ENCODE measurements around the gene PRPS1.
"Not testable (repeated sequence)": the region's sequence is repeated elsewhere in the genome, so short reads cannot be mapped to it uniquely, and the experiment has no call there.

PRPS1 gene

DNA sequence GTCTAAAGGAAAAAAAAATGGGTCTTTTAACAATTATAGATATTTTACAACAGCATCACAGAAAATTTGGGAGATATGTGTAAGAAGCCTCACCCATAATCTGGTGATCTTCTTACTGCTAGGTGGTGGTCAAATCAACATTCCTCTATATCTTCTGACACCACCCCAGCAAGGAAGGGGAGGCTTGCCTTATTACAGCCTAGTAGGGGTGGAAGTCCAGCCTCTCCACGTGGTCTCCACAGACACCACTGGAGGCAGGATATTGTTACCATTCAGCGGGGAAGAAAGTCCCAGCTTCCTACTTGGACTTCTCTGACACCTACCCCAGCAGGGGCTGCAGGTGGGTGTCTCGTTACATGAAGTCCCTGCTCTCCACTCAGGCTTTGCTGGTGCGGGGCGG, 28.7 kb downstream of the PRPS1 start:
- no peak for TF ChIP-seq GATA1 (IDR thresholded peaks at IDR 0.05; ENCODE audit: low read depth, low read length)
- TF ChIP-seq POLR2A (IDR thresholded peaks at IDR 0.05; ENCODE audit: low read length), result no peak
- no peak for DNase-seq

DNA sequence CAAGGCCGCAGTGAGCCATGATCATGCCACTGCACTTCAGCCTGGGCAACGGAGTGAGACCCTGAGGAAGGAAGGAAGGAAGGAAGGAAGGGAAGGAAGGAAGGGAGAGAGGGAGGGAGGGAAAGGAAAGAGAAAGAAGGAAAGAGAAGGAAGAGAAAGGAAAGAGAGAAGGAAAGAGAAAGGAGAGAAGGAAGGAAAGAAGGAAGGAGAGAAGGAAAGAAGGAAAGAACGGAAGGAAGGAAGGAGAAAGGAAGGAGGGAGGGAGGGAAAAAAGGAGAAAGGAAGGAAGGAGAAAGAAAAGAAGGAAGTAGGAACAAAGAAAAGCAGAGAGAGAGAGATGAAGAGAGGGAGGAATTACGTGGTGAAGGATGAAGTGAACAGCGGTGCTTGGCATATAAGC, 30.4 kb downstream of the PRPS1 start:
- no peak for TF ChIP-seq POLR2A (IDR thresholded peaks at IDR 0.05; ENCODE audit: low read length)
- TF ChIP-seq GATA1 (IDR thresholded peaks at IDR 0.05; ENCODE audit: low read depth, low read length), result no peak
- DNase-seq, result no peak

DNA sequence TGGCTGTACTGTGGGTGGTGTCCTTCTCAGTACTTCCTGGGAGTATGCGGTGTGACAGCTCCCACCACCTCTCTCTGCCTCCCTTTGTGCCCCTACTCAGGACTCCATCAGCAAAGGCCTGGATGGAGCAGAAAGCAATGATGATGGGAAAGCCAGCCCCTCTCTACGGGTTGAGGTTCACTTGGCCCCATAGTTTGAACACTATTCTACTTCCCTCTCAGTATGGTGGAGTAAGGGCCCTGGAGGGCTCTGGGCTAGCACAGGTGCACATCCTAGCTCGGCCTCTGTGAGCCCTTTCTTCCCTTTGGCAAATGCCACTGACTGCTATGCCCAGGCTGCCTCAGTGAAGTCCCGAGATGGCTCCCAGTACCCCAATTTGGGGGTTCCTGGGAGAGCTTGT, 31.0 kb downstream of the PRPS1 start:
- DNase-seq, result no peak
- TF ChIP-seq GATA1 (IDR thresholded peaks at IDR 0.05; ENCODE audit: low read depth, low read length) (no peak), POLR2A (IDR thresholded peaks at IDR 0.05; ENCODE audit: low read length) (no peak)

DNA sequence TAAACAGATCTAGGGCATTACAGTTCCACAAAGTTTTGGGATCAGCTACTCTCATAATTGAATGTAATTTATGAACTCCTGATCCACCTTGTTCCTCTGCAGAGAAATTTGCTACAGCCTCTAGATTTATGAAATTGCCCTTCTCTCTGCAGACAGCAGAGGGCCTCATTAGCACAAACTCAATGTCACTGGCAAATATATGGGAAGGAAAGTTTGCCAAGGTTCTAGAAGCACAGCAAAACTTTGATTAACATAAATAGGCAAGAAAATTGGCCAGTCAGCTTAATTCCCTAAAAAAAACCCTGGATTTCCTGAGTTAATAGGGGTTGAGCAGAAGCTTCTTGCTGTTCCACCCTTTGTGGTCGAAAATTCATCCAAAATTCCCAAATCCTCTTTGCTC, 31.5 kb downstream of the PRPS1 start:
- TF ChIP-seq GATA1 (IDR thresholded peaks at IDR 0.05; ENCODE audit: low read depth, low read length) (no peak), POLR2A (IDR thresholded peaks at IDR 0.05; ENCODE audit: low read length) (no peak)
- DNase-seq, result peak; percentile 47 to 66

DNA sequence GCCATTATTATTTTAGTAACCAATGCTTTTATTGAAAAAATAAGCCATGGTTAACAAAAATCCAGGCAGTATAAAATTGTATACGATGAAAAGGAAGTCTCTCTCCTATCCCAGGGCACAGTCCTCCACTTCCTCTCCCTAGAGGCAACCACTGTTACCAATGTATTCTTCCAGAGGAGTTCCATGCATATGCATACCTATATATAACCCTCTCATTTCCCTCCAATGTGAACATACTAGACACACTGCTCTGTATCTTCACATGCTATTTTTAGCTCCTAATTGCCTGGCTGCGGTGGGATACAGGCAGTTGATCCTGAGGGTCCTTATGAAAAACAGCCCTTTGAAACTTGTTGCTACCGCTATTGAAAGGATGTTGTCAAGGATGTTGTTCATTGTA, 33.8 kb downstream of the PRPS1 start:
- DNase-seq, result no peak
- TF ChIP-seq GATA1 (IDR thresholded peaks at IDR 0.05; ENCODE audit: low read depth, low read length) (no peak), POLR2A (IDR thresholded peaks at IDR 0.05; ENCODE audit: low read length) (no peak)

GRCh38 chrX:107662824-107663223, 34.5 kb downstream of the PRPS1 start:
- DNase-seq, result no peak
- TF ChIP-seq POLR2A (IDR thresholded peaks at IDR 0.05; ENCODE audit: low read length), result no peak
- TF ChIP-seq GATA1 (IDR thresholded peaks at IDR 0.05; ENCODE audit: low read depth, low read length), result no peak

- TF ChIP-seq GATA1 (IDR thresholded peaks at IDR 0.05; ENCODE audit: low read depth, low read length) (no peak), POLR2A (IDR thresholded peaks at IDR 0.05; ENCODE audit: low read length) (no peak)
- DNase-seq, result no peak
Observed at GRCh38 chrX:107666931-107667330, 38.6 kb downstream of the PRPS1 start.

DNA sequence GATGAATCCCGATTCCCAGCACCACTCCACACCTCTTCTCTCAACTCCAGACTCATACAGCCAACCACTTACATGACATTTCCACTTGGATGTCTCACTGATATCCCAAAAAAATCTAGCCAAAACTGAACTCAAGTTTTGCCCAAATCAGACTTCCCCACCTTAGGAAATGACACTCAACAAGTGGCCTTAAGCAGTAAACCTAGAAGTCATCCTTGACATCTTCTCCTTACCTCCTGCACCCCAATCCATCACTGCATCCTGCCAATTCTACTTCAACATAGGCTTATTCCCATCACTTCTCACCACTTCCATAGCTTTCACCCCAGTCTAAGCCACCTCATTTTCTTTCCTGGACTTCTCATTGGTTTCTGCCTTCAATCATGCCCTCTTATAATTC, 39.1 kb downstream of the PRPS1 start:
- DNase-seq, result no peak
- TF ChIP-seq GATA1 (IDR thresholded peaks at IDR 0.05; ENCODE audit: low read depth, low read length) (no peak), POLR2A (IDR thresholded peaks at IDR 0.05; ENCODE audit: low read length) (no peak)

GRCh38 chrX:107668710-107669109, 40.4 kb downstream of the PRPS1 start:
- not testable (repeated sequence) for DNase-seq

GRCh38 chrX:107669261-107669660, 41.0 kb downstream of the PRPS1 start:
- no peak for TF ChIP-seq POLR2A (IDR thresholded peaks at IDR 0.05; ENCODE audit: low read length)
- no peak for TF ChIP-seq GATA1 (IDR thresholded peaks at IDR 0.05; ENCODE audit: low read depth, low read length)
- DNase-seq, result no peak

DNA sequence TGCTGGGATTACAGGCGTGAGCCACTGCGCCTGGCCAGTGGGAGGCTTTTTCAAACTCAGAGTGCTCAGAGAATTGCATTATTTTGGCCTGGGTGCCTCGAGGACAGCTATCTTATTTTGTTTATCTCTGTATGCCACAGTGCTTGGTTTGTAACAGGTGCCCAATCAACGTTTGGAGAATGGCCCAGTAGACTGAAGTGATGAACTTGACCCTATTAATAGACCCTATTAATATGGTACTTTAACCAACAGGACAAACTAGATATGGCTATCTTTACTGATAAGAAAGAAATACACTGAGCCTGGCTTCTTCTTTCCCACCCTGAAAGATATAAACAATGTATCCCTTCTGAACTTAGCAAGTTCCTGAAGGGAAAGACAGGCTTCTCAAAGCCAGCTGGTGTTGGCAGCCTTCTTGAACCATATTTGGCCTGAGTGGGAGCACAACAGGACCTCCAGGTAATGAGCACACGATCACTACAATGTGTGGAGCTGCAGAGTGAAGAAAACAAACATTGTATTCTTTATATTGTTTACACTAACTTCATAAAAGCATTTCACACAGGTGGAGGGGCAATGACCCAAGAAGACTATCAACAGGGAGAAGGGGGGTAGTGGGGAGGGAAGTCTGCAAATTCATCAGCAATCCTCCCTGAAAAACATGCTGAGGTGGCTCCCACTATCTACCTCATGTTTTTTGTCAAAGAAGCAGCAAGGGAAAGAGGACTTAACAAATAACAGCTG, 41.7 kb downstream of the PRPS1 start:
- peak; percentile 49 to 80 for DNase-seq
- TF ChIP-seq GATA1 (IDR thresholded peaks at IDR 0.05; ENCODE audit: low read depth, low read length) (no peak), POLR2A (IDR thresholded peaks at IDR 0.05; ENCODE audit: low read length) (no peak)

- DNase-seq, result not testable (repeated sequence)
Observed at GRCh38 chrX:107671256-107671655, 42.9 kb downstream of the PRPS1 start.

DNA sequence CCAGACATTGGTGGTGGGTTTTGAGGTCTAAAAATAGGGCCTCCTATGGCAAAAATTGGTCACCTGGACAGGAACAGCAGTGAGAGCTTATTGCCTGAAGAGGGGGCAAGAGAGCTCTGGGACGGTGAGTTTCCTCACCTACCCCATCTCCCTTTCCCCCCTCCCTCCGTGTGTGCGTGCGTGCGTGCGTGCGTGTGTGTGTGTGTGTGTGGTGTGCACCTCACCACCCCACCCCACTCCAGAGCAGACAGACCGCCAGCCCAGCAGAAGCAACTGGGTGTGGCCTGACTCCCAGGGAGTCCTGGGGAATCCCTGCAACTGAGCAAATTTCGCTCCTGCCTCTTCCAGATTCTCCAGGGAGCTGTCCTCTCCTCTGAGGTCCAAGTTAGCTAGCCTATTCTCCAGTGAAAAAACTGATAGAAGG, 44.7 kb downstream of the PRPS1 start:
- TF ChIP-seq GATA1 (IDR thresholded peaks at IDR 0.05; ENCODE audit: low read depth, low read length) (no peak), POLR2A (IDR thresholded peaks at IDR 0.05; ENCODE audit: low read length) (peak; percentile 58)

GRCh38 chrX:107673431-107673830, 45.1 kb downstream of the PRPS1 start:
- no peak for DNase-seq
- TF ChIP-seq POLR2A (IDR thresholded peaks at IDR 0.05; ENCODE audit: low read length) (no peak), GATA1 (IDR thresholded peaks at IDR 0.05; ENCODE audit: low read depth, low read length) (no peak)

More for the DNA sequence above, 44.7 kb downstream of the PRPS1 start:
- DNase-seq, result peak; percentile 75 to 79

DNA sequence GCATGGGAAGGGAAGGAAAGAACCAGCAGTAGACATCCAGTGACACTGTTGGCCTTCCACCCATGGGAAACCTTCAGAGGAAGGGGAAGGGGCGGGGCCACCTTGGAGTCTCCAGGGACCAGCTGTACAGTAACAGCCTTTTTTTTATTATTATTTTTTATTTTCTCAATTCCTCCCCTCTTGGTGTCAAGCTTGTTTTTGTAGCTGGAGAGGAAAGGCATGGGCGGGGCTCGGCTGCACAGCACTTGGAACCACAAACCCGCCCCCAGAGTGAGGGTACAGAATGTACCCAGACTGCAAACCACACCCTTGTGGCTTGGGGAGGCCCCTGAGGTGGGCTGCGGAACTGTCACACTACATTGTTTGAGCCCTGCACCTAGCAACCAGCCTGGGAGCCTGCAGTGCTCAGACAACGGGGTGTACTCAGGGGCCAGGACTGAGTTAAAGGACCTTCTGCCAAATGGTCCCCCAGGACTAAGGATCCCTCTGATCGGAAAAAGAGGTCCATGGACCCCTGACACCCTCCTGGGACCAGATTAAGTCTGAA, 45.7 kb downstream of the PRPS1 start:
- TF ChIP-seq POLR2A (IDR thresholded peaks at IDR 0.05; ENCODE audit: low read length) (no peak), GATA1 (IDR thresholded peaks at IDR 0.05; ENCODE audit: low read depth, low read length) (no peak)
- DNase-seq, result peak; percentile 46 to 62

Data from erythroblast (primary cell).